ENCODE measurements around the gene TCAP. TPM values are rescaled to one million over a fixed set of nuclear protein-coding genes. Genes with fewer than 3 reads are reported as not detected.

The TCAP gene
- total RNA-seq, 1 donor from 2014 or later, result 2.7 TPM

DNA sequence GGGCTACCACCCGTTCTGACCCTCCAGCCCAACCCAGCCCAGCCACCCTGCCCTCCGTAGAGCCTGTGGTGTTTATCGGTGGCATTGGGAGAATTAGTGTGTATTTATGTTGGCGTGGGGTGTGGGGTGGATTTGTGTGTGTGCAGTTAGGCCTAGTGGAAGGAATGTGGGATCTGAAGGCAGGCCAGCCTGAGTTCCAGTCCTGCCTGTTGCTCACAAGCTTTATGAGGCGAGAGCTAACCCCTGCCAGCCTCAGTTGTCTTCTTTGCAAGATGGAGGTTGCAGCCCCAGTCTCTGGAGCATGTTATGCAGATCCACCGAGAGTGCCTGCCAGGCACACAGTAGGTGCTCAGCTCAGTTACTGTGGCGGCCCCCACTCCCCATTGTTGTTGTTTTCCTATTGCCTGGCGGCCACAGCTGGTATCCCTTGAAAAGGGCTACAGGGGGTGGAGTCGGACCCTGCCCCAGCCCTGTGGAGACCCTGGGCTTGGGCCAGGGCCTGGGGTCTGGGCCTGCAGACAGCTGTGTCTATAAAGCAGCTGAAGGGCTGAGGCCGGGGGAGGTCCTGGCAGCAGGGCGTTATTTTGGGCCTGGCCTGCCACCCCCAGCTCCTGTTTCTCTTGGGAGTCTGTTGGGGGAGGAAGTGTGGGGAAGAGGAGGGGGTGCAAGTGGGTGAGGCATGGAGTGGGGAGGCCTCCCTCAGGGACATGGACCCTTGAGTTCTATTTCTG is 39.8 kb downstream of the TCAP start:
- TF ChIP-seq, protein P1, sequence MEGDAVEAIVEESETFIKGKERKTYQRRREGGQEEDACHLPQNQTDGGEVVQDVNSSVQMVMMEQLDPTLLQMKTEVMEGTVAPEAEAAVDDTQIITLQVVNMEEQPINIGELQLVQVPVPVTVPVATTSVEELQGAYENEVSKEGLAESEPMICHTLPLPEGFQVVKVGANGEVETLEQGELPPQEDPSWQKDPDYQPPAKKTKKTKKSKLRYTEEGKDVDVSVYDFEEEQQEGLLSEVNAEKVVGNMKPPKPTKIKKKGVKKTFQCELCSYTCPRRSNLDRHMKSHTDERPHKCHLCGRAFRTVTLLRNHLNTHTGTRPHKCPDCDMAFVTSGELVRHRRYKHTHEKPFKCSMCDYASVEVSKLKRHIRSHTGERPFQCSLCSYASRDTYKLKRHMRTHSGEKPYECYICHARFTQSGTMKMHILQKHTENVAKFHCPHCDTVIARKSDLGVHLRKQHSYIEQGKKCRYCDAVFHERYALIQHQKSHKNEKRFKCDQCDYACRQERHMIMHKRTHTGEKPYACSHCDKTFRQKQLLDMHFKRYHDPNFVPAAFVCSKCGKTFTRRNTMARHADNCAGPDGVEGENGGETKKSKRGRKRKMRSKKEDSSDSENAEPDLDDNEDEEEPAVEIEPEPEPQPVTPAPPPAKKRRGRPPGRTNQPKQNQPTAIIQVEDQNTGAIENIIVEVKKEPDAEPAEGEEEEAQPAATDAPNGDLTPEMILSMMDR (IDR thresholded peaks at IDR 0.05; ENCODE audit: unreplicated experiment), result no peak
- Mint-ChIP-seq H3K27ac (no peak overlapping the region), H3K4me3 (ENCODE audit: low read depth) (no peak overlapping the region), H3K4me1 (ENCODE audit: low read depth) (peaks cover 41% of the 10 kb centered on the region), H3K27me3 (no peaks in the 10 kb centered on the region), H3K36me3 (ENCODE audit: insufficient read depth) (peaks cover 6% of the 10 kb centered on the region), H3K9me3 (ENCODE audit: low read depth) (no peaks in the 10 kb centered on the region)
- no peak for DNase-seq (ENCODE audit: low spot score, unreplicated experiment)

DNA sequence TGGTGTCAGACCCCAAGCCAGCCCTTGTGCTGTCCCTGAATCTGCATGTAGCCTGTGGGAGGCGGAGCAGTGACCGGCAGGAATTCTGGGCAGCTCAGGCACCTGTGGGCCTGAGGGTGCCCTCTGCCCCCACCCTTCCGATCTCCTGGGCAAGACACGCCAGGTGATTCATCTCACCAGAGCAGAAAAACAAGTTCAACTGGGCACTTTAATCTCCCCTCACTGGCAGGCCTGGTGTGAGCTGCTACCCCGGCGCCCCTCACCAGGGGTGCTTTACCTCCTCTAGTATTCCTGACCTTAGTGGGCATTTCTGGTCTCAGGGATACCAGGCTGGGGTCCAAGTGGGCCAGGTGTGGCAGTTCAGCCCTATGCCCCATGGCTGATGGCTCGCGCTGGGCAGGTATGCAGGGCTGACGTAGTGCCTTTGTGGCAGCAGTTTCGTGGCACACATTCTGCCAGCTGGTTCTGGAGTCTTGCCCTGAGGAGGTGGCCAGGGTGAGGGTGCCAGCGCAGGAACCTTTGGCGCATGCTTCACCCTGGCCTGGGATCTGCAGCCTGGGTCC is 40.7 kb downstream of the TCAP start:
- no peaks in the 10 kb centered on the region for H3K27me3 Mint-ChIP-seq
- TF ChIP-seq, protein P1 (IDR thresholded peaks at IDR 0.05; ENCODE audit: unreplicated experiment), result no peak
- H3K4me3 Mint-ChIP-seq (ENCODE audit: low read depth), result no peak overlapping the region
- peaks cover 40% of the 10 kb centered on the region for H3K4me1 Mint-ChIP-seq (ENCODE audit: low read depth)
- peaks cover 6% of the 10 kb centered on the region for H3K36me3 Mint-ChIP-seq (ENCODE audit: insufficient read depth)
- H3K9me3 Mint-ChIP-seq (ENCODE audit: low read depth), result no peaks in the 10 kb centered on the region
- DNase-seq (ENCODE audit: low spot score, unreplicated experiment), result no peak
- H3K27ac Mint-ChIP-seq, result no peak overlapping the region

DNA sequence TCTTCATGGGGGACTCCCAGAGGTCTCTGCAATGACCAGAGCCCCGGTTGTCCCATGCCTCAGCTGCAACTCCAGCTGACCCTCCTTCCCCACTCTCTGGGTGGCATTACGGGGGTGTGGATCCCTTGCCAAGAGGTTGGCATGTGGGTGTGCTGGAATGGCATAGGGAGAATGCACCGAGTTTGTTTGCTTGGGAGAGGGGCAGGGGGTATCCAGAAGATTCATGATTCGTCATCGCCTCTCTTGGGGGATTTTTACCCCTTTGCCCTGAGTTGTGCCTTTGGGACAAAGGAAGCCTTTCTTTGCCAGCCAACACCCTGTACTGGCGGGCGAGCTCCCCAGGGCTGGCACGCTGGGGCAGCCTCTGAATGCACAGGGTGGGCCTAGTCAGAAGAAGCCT is 41.2 kb downstream of the TCAP start:
- Mint-ChIP-seq H3K4me1 (ENCODE audit: low read depth) (peaks cover 35% of the 10 kb centered on the region), H3K9me3 (ENCODE audit: low read depth) (no peaks in the 10 kb centered on the region), H3K27ac (no peak overlapping the region), H3K36me3 (ENCODE audit: insufficient read depth) (peaks cover 6% of the 10 kb centered on the region), H3K27me3 (no peaks in the 10 kb centered on the region), H3K4me3 (ENCODE audit: low read depth) (no peak overlapping the region)
- no peak for DNase-seq (ENCODE audit: low spot score, unreplicated experiment)
- TF ChIP-seq, protein P1 (IDR thresholded peaks at IDR 0.05; ENCODE audit: unreplicated experiment), result no peak

DNA sequence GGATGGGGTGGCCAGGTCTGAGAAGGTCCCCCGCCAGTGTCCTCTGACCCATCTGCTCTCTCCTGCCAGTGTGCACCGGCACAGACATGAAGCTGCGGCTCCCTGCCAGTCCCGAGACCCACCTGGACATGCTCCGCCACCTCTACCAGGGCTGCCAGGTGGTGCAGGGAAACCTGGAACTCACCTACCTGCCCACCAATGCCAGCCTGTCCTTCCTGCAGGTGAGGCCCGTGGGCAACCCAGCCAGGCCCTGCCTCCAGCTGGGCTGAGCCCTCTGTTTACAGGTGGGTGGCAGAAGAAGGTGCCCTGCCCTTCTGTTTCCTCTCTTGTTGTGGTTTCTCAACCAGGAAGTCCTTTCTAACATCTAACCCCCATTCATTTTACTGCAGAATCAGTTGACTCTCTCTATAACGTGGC is 41.8 kb downstream of the TCAP start:
- Mint-ChIP-seq H3K4me3 (ENCODE audit: low read depth) (no peak overlapping the region), H3K36me3 (ENCODE audit: insufficient read depth) (peaks cover 6% of the 10 kb centered on the region), H3K27me3 (no peaks in the 10 kb centered on the region), H3K27ac (peak overlapping the region; percentile 88), H3K9me3 (ENCODE audit: low read depth) (no peaks in the 10 kb centered on the region), H3K4me1 (ENCODE audit: low read depth) (peaks cover 30% of the 10 kb centered on the region)
- DNase-seq (ENCODE audit: low spot score, unreplicated experiment), result no peak
- TF ChIP-seq, protein P1 (IDR thresholded peaks at IDR 0.05; ENCODE audit: unreplicated experiment), result no peak

DNA sequence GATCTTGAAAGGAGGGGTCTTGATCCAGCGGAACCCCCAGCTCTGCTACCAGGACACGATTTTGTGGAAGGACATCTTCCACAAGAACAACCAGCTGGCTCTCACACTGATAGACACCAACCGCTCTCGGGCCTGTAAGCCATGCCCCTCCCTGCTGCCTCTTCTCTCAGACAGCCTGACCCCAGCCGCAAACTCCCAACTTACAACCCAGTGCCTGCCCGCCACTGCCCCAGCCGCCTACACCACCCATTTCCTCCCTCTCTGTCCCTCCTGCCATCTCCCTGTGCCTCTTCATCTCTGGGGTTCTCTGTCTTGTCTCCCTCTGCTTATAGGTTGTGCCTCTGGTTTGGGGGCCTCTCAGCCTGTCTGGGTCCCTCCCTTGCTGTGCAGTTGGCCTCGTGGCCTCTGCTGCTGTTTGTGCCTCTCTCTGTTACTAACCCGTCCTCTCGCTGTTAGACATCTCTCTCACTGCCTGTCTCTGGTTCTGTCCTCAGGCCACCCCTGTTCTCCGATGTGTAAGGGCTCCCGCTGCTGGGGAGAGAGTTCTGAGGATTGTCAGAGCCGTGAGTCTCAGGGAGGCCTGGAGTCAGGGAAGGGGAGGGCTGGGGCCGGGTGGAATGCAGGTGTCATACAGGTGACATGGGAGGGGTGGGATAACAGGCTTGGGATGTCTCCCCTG is 44.3 kb downstream of the TCAP start:
- H3K4me1 Mint-ChIP-seq (ENCODE audit: low read depth), result peaks cover 10% of the 10 kb centered on the region
- no peak overlapping the region for H3K4me3 Mint-ChIP-seq (ENCODE audit: low read depth)
- TF ChIP-seq, protein P1 (IDR thresholded peaks at IDR 0.05; ENCODE audit: unreplicated experiment), result no peak
- no peaks in the 10 kb centered on the region for H3K9me3 Mint-ChIP-seq (ENCODE audit: low read depth)
- DNase-seq (ENCODE audit: low spot score, unreplicated experiment), result no peak
- H3K27me3 Mint-ChIP-seq, result no peaks in the 10 kb centered on the region
- H3K36me3 Mint-ChIP-seq (ENCODE audit: insufficient read depth), result peaks cover 12% of the 10 kb centered on the region
- no peak overlapping the region for H3K27ac Mint-ChIP-seq
